Fibroblast of lung (primary cell): Measurements from ENCODE around the gene KLF8.

Experiments used
- EZH2 ChIP-seq: IDR thresholded peaks from 2 replicates; pipeline ENCODE4 v1.5.1; 2012; ENCODE audit warnings: low read length, control low read depth, mild to moderate bottlenecking; ENCODE audit errors: missing control alignments
- TF ChIP-seq, protein P1 (sequence below), 2 donors: IDR thresholded peaks in 1 of 2; conservative IDR thresholded peaks in 1 of 2; 1 replicate in 1 of 2; 2 replicates in 1 of 2; pipeline ENCODE4 v1.5.1; 2011 to 2012; ENCODE audit warnings: low read length in 2 of 2, control low read depth in 1 of 2, inconsistent platforms in 1 of 2, low read depth in 1 of 2, mild to moderate bottlenecking in 1 of 2

GRCh38 chrX:56216332-56216731 lies 15.8 kb upstream of the KLF8 start:
- TF ChIP-seq, protein P1, sequence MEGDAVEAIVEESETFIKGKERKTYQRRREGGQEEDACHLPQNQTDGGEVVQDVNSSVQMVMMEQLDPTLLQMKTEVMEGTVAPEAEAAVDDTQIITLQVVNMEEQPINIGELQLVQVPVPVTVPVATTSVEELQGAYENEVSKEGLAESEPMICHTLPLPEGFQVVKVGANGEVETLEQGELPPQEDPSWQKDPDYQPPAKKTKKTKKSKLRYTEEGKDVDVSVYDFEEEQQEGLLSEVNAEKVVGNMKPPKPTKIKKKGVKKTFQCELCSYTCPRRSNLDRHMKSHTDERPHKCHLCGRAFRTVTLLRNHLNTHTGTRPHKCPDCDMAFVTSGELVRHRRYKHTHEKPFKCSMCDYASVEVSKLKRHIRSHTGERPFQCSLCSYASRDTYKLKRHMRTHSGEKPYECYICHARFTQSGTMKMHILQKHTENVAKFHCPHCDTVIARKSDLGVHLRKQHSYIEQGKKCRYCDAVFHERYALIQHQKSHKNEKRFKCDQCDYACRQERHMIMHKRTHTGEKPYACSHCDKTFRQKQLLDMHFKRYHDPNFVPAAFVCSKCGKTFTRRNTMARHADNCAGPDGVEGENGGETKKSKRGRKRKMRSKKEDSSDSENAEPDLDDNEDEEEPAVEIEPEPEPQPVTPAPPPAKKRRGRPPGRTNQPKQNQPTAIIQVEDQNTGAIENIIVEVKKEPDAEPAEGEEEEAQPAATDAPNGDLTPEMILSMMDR (conservative IDR thresholded peaks at IDR 0.05 in 1 of 2, IDR thresholded peaks at IDR 0.05 in 1 of 2; ENCODE audit: low read depth in 1 of 2, low read length in 2 of 2), result no peak
- TF ChIP-seq EZH2, result no peak
